ENCODE data around the gene SLCO4A1.

GRCh38 chr20:62636446-62636845 lies 5.9 kb upstream of the SLCO4A1 start:
- no peak for TF ChIP-seq CTCF (IDR thresholded peaks at IDR 0.05)
- no peak for TF ChIP-seq POLR2A (IDR thresholded peaks at IDR 0.05)
- no peak for TF ChIP-seq EP300 (IDR thresholded peaks at IDR 0.05)
